ENCODE data around the gene SEPTIN3.

Gene SEPTIN3

DNA sequence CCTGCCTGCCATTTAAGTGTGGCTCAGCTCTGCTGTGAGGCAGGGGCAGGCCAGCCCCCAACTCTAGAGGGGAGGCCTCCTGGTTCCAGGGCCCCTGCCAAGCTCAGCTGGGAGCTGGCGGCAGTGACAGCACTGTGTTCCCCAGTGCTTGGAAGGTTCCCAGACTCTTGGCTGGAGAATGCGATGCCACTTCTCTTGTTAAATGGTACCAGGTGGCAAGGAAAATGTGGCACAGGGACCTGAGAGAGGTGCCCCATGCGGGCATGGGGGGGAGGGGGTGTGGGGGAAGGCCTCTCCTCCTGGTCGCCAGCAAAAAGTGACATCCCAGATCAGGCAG, 34.3 kb upstream of the SEPTIN3 start:
- TF ChIP-seq SIN3A (IDR thresholded peaks at IDR 0.05; ENCODE audit: borderline replicate concordance, insufficient read depth, low read length) (no peak), TAF1 (IDR thresholded peaks at IDR 0.05; ENCODE audit: borderline replicate concordance, insufficient read depth, low read length) (no peak), FOXP2 (optimal IDR thresholded peaks at IDR 0.05; ENCODE audit: borderline replicate concordance, extremely low read depth, extremely low read length, insufficient read depth) (no peak), POLR2AphosphoS5 (IDR thresholded peaks at IDR 0.05; ENCODE audit: low read depth, low read length) (no peak)
- TF ChIP-seq, protein P1, sequence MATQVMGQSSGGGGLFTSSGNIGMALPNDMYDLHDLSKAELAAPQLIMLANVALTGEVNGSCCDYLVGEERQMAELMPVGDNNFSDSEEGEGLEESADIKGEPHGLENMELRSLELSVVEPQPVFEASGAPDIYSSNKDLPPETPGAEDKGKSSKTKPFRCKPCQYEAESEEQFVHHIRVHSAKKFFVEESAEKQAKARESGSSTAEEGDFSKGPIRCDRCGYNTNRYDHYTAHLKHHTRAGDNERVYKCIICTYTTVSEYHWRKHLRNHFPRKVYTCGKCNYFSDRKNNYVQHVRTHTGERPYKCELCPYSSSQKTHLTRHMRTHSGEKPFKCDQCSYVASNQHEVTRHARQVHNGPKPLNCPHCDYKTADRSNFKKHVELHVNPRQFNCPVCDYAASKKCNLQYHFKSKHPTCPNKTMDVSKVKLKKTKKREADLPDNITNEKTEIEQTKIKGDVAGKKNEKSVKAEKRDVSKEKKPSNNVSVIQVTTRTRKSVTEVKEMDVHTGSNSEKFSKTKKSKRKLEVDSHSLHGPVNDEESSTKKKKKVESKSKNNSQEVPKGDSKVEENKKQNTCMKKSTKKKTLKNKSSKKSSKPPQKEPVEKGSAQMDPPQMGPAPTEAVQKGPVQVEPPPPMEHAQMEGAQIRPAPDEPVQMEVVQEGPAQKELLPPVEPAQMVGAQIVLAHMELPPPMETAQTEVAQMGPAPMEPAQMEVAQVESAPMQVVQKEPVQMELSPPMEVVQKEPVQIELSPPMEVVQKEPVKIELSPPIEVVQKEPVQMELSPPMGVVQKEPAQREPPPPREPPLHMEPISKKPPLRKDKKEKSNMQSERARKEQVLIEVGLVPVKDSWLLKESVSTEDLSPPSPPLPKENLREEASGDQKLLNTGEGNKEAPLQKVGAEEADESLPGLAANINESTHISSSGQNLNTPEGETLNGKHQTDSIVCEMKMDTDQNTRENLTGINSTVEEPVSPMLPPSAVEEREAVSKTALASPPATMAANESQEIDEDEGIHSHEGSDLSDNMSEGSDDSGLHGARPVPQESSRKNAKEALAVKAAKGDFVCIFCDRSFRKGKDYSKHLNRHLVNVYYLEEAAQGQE (IDR thresholded peaks at IDR 0.05; ENCODE audit: insufficient read depth in 1 of 2, low read depth in 2 of 2, low read length in 2 of 2) = no peak

DNA sequence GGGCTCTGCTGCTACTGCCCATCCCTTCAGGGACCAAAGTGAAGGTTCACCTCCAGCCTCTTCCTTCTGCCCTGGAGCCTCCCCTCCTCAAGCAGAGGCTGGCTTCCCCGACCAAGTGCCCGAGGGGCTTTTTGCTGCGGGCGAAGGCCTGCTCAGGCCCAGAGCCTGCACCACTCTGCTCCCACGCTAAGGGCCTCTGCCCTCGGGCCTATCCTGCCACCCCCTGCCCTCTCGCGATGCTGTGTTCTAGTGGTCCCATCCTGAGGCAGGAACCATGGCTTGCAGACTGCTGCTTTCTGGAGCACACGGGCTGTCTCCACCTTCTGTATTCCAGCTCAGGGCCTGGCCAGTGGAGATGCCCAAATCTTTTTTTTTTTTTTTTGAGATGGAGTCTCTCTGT, 33.7 kb upstream of the SEPTIN3 start:
- TF ChIP-seq TAF1 (IDR thresholded peaks at IDR 0.05; ENCODE audit: borderline replicate concordance, insufficient read depth, low read length) = no peak
- no peak for TF ChIP-seq POLR2AphosphoS5 (IDR thresholded peaks at IDR 0.05; ENCODE audit: low read depth, low read length)
- no peak for TF ChIP-seq SIN3A (IDR thresholded peaks at IDR 0.05; ENCODE audit: borderline replicate concordance, insufficient read depth, low read length)
- no peak for TF ChIP-seq FOXP2 (optimal IDR thresholded peaks at IDR 0.05; ENCODE audit: borderline replicate concordance, extremely low read depth, extremely low read length, insufficient read depth)
- TF ChIP-seq, protein P1 (IDR thresholded peaks at IDR 0.05; ENCODE audit: insufficient read depth in 1 of 2, low read depth in 2 of 2, low read length in 2 of 2) = no peak

- TF ChIP-seq, protein P1 (IDR thresholded peaks at IDR 0.05; ENCODE audit: insufficient read depth in 1 of 2, low read depth in 2 of 2, low read length in 2 of 2) = no peak
- TF ChIP-seq TAF1 (IDR thresholded peaks at IDR 0.05; ENCODE audit: borderline replicate concordance, insufficient read depth, low read length) (no peak), POLR2AphosphoS5 (IDR thresholded peaks at IDR 0.05; ENCODE audit: low read depth, low read length) (no peak), FOXP2 (optimal IDR thresholded peaks at IDR 0.05; ENCODE audit: borderline replicate concordance, extremely low read depth, extremely low read length, insufficient read depth) (no peak), SIN3A (IDR thresholded peaks at IDR 0.05; ENCODE audit: borderline replicate concordance, insufficient read depth, low read length) (no peak)
These were observed 32.4 kb upstream of the SEPTIN3 start for GRCh38 chr22:41936894-41937169.

DNA sequence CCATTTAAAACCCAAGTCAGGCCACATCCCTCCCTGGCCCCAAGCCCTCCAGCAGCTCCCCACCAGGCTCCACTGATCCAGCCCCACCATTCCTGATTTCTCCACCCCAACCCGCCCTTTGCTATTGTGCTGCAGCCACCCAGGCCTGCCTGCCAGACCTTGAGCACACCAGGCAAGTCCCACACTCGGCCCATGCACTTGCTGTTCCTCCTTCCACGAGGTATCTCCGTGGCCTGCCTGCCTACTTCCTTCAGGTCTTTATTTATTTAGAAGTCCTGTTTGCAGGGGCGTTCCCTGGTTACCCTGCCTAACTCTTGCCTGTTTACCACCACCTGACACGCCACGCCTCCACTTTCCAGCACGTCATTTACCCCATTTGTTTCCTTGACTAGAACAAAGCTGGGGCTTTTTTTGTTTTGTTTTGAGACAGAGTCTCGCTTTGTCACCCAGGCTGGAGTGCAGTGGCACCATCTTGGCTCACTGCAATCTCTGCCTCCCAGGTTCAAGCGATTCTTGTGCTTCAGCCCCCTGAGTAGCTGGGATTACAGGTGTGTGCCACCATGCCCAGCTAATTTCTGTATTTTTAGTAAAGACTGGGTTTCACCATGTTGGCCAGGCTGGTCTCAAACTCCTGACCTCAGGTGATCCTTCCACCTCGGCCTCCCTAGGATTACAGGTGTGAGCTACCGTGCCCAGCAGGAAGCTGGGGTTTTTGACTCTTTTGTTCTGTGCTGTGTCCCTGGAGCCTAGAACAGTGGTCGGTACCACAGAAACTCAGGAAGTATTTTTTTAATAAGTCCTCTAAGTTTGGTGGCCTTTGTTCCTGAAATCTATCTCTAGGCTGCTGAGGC, 29.0 kb upstream of the SEPTIN3 start:
- TF ChIP-seq, protein P1 (IDR thresholded peaks at IDR 0.05; ENCODE audit: insufficient read depth in 1 of 2, low read depth in 2 of 2, low read length in 2 of 2) = no peak
- TF ChIP-seq SIN3A (IDR thresholded peaks at IDR 0.05; ENCODE audit: borderline replicate concordance, insufficient read depth, low read length) = no peak
